Psoas muscle (tissue), 8 donors: Measurements from ENCODE around the gene B4GALNT1. TPM values are rescaled to one million over a fixed set of nuclear protein-coding genes. Genes with fewer than 3 reads are reported as not detected.
"Not testable (repeated sequence)": the region's sequence is repeated elsewhere in the genome, so short reads cannot be mapped to it uniquely, and the experiment has no call there.

Experiments
- ATAC-seq, 4 donors: fragments of 200-7000 bp; cut with Tn5 transposase; one replicate each; pipeline ENCODE4 v1.9.1; 2020; ENCODE audit warnings: moderate library complexity in 3 of 4, mild to moderate bottlenecking in 2 of 4
- DNase-seq, 2 donors: peaks; one replicate each; pipeline ENCODE4 v3.0.0-alpha.2; 2020
- H3K27ac ChIP-seq: fragments of 200-600 bp; one replicate; pipeline ENCODE4 v1.8.0; 2022
- H3K27me3 ChIP-seq, 3 donors: fragments of 200-600 bp in 1 of 3; one replicate each; pipeline versions ENCODE4 v1.6.1 to v1.8.0; 2013 to 2022; ENCODE audit warnings: low read length in 2 of 3, mild to moderate bottlenecking in 2 of 3, moderate library complexity in 1 of 3; ENCODE audit not compliant: insufficient read depth in 3 of 3
- H3K36me3 ChIP-seq, 2 donors: fragments of 200-600 bp in 1 of 2; one replicate each; pipeline versions ENCODE4 v1.6.1 to v1.8.0; 2013 to 2022; ENCODE audit warnings: low read depth in 1 of 2, mild to moderate bottlenecking in 1 of 2, moderate library complexity in 1 of 2; ENCODE audit not compliant: insufficient read depth in 1 of 2
- H3K4me1 ChIP-seq: fragments of 200-600 bp; one replicate; pipeline ENCODE4 v1.8.0; 2022
- H3K4me3 ChIP-seq: fragments of 200-600 bp; one replicate; pipeline ENCODE4 v1.8.0; 2022; ENCODE audit warnings: mild to moderate bottlenecking
- H3K9me3 ChIP-seq: fragments of 200-600 bp; one replicate; pipeline ENCODE4 v1.8.0; 2022
- CTCF ChIP-seq: fragments of 200-600 bp; IDR thresholded peaks from one replicate; pipeline ENCODE4 v1.8.0; 2022; ENCODE audit warnings: antibody characterized with exemption
- WGBS, 3 donors: extraction: QIAGEN DNeasy Blood & Tissue Kit; methylation state at CpG; one replicate each; pipeline versions ENCODE4 v1.1.6 to v1.1.7; 2013; 5-methylcytosine and 5-hydroxymethylcytosine counted together
- intact Hi-C, 2 donors: fragments of 100-400 bp; cut with DNase I; formaldehyde crosslinking; loops; one replicate each; pipeline versions ENCODE4 v1.11.0 to v1.14.2; 2022
- polyA plus RNA-seq, 3 donors: library from polyadenylated mRNA; stranded (reverse); fragments of 200-250 nt; gene quantifications; one replicate each; pipeline ENCODE4 v1.2.3, GENCODE V29; 2013
- total RNA-seq, 4 donors: library from RNA; stranded (reverse); fragmentation: NEBNext Ultra II Directional in 2 of 4; extraction: Animal tissue kit (Norgen Biotek cat#: 25700) in 2 of 4; gene quantifications; one replicate each; pipeline versions ENCODE4 v1.2.1 to v1.2.4, GENCODE V29; 2021 to 2023
- donor health status: healthy with polysubstance abuse.
- donor health status: DM: no; HTN: no; CAD: no; lungs with moderate emphysema.
- donor health status: Bipolar disorder and iron deficiency.
- donor health status: healthy.
- donor health status: DM: yes; HTN: yes; CAD: no.
- donor health status: DM: no; HTN: no; CAD: no.
- donor health status: DM: no; HTN: no; CAD: no.
- donor health status: DM: yes; HTN: yes; CAD: no.

Gene B4GALNT1
- total and polyA plus RNA-seq, 7 donors: 8.2 to 46.7 (median 10.0) TPM

DNA sequence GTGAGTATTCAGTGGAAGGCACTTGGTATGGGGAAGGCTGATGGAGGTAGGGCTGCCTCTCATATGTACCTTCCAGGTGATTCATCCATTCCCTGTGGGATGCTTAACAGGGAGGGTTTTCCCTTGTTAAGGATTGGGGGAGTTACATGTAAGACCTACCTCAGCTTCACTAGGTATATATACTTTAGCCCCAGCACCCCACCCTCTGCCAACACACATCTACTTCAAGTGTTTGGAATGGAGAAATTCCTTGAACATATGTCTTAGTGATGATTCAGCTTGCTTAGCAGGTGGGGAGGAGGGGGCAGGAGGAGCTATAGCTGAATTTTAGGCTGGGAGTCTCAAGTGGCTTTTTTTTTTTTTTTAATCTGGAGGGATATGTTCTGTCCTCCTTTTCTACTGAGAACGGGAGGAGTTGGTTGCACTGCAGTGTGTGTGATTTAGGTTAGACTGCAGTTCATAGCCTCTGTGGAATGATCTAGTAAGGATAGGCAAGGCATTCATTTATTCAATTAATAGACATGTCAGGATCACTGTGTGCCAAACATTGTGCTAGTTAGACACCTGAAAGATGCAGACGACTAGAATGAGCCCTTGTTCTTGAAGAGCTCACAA, 40.3 kb downstream of the B4GALNT1 start:
- Histone ChIP-seq H3K27me3 (peaks cover 0 to 7% (median 2%) of the 10 kb centered on the region in 3 donors), H3K36me3 (peaks cover 2 to 36% of the 10 kb centered on the region in 2 donors), H3K4me3 (no peak overlapping the region), H3K4me1 (no peaks in the 10 kb centered on the region), H3K27ac (no peak overlapping the region), H3K9me3 (no peaks in the 10 kb centered on the region)
- intact Hi-C loops: no loop called here
- no peak for TF ChIP-seq CTCF
- ATAC-seq: no peak
- 65 to 80% (median 71%) methylated on average over 2 of the region's 2 CpGs for WGBS, 3 donors
- DNase-seq: no peak

DNA sequence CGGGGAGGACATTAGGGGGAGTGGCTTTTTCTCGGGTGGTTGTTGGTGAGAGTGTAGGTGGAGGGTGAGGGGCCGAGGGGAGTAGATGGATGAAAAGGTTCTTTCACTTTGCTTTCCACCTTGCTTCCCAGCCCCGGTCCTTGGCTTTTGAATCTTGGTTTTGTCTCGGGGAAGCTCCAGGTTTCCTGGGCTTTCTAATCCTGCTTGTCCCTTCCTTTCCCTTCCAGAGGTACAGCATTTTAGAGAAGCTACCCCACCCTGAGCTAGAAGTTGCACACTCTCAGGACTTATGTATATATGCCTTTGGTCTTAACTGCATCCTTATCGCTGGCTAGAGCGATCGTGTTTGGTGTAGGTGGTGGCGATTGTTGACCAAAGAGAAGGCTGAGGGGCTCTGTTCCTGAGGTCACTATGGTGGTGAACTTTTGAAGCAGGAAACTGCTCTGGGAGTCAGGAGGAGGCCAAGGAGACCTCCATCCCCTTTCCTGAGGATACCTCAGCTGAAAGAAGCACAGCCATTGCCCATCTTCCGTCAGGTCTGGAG, 41.1 kb downstream of the B4GALNT1 start:
- ATAC-seq (no peak), DNase-seq (no peak)
- peaks cover 0 to 7% (median 2%) of the 10 kb centered on the region in 3 donors for H3K27me3 ChIP-seq
- H3K36me3 ChIP-seq: peaks cover 2 to 28% of the 10 kb centered on the region in 2 donors
- no peaks in the 10 kb centered on the region for H3K4me1 ChIP-seq
- intact Hi-C loops: no loop called here
- WGBS, 3 donors: 40 to 41% (median 41%) methylated on average over 10 of the region's 10 CpGs
- H3K27ac ChIP-seq: no peak overlapping the region
- H3K9me3 ChIP-seq: no peaks in the 10 kb centered on the region
- H3K4me3 ChIP-seq: peak overlapping the region; percentile 70
- TF ChIP-seq CTCF: no peak

DNA sequence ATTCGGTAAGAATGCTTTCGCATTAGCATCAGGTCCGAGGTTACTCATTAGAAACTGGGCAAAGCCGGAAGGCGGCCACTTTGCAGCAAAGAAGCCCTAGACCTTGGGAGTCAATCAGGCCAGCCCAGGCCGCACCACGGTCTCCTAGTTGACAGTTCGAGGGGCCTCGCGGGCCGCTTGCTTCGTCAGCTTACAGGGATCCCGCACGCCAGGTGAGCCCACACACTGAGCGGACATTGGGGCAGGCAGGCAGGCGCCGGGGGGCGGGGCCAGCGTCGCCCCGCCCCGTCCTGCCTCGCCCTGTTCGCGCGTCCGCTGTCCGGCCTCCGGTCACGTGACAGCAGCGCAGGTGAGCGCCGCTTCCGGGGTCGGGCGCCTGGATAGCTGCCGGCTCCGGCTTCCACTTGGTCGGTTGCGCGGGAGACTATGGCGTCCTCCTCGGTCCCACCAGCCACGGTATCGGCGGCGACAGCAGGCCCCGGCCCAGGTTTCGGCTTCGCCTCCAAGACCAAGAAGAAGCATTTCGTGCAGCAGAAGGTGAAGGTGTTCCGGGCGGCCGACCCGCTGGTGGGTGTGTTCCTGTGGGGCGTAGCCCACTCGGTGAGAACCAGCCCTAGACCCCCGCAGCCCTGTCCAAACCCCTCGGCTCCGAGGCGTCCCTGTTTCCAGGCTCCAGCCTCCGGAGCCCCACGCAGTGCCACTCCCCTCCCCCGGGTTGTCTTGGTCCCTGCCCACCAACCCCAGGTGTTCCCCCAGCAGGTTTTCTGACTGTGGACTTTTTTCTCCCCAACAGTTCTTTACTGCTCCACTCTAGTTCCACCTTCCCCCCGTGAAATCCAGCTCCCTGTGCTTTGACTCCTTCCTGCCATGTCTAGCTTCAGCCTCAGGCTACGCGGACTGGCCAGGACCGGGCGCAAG, 41.9 kb downstream of the B4GALNT1 start, which contains the start of gene PIP4K2C:
Gene PIP4K2C, plus strand, starts transcription at position 329 of the 918 bp plus-strand sequence. Its CDS starts 98 bp downstream, at position 427.
- Histone ChIP-seq H3K27ac (peak within 1 kb of the TSS; percentile 41), H3K4me3 (peak within 1 kb of the TSS; percentile 70), H3K27me3 (peaks cover 0 to 7% (median 2%) of the 10 kb centered on the region in 3 donors), H3K36me3 (peaks cover 0 to 25% of the 10 kb centered on the region in 2 donors), H3K4me1 (no peaks in the 10 kb centered on the region), H3K9me3 (no peaks in the 10 kb centered on the region)
- WGBS, 3 donors: 1% methylated on average over 64 to 69 of the region's 69 CpGs
- DNase-seq: peak; percentile 74 to 81
- ATAC-seq: peak; percentile 97 to 99 (median 99)
- intact Hi-C loops: no loop called here
- TF ChIP-seq CTCF: no peak

DNA sequence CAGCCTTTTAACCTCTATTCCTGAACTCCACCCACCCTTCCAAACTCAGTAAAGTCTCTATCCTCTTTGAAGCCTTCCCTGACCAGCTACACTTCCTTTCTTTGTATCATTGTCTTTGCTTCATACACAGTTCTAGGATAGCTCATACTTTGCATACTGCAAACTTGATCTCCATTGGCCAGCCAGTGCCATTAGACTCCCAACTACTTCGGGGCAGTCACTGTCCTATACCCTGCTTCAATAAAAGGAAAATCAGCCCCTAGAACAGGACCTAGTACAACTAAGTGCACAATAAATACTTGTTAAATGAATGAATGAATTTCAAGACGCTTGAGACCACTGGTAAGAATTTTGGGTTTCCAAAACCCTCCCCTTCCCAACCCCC, 42.5 kb downstream of the B4GALNT1 start:
- intact Hi-C loops: no loop called here
- peak overlapping the region; percentile 70 for H3K4me3 ChIP-seq

DNA sequence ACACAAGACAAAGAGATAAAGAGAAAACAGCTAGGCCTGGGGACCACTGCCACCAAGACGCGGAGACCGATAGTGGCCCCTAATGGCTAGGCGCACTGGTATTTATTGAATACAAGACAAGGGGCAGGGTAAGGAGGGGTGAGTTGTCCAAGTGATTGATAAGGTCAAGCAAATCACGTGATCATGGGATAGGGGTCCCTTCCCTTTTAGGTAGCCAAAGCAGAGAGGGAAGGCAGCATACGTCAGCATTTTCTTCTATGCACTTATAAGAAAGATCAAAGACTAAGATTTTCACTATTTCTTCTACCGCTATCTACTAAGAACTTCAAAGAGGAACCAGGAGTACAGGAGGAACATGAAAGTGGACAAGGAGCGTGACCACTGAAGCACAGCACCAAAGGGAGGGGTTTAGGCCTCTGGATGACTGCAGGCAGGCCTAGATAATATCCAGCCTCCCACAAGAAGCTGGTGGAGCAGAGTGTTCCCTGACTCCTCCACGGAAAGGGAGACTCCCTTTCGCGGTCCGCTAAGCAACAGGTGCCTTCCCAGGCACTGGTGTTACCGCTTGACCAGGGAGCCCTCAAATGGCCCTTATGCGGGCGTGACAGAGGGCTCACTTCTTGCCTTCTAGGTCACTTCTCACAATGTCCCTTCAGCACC, 43.9 kb downstream of the B4GALNT1 start:
- H3K4me1 ChIP-seq, H3K36me3 ChIP-seq, H3K27me3 ChIP-seq, ATAC-seq, H3K9me3 ChIP-seq, intact Hi-C loops, H3K27ac ChIP-seq, H3K4me3 ChIP-seq, DNase-seq: not testable (repeated sequence)
- WGBS, 3 donors: 87 to 91% (median 89%) methylated on average over 15 of the region's 15 CpGs

More for the DNA sequence above, 42.5 kb downstream of the B4GALNT1 start:
- peaks cover under 1 to 7% (median 2%) of the 10 kb centered on the region in 3 donors for H3K27me3 ChIP-seq
- WGBS, 3 donors: 6 to 20% (median 18%) methylated on average over 2 of the region's 2 CpGs
- ATAC-seq (no peak), DNase-seq (no peak)
- peak overlapping the region; percentile 41 for H3K27ac ChIP-seq
- no peaks in the 10 kb centered on the region for H3K4me1 ChIP-seq
- peaks cover 0 to 18% of the 10 kb centered on the region in 2 donors for H3K36me3 ChIP-seq
- H3K9me3 ChIP-seq: no peaks in the 10 kb centered on the region
- TF ChIP-seq CTCF: no peak
